SU-DHL-6 (cell line): ENCODE results near the gene VSIG8.

Source experiments
- CTCF ChIP-seq: fragments of 200-600 bp; sonication (generic); IDR thresholded peaks from one replicate; pipeline ENCODE4 v1.5.1; 2017; ENCODE audit warnings: antibody characterized with exemption, mild to moderate bottlenecking, low read length, moderate library complexity; ENCODE audit not compliant: insufficient read depth, poor library complexity, severe bottlenecking
- EZH2phosphoT487 ChIP-seq: fragments of 200-600 bp; sonication (generic), shearing (Covaris generic); conservative IDR thresholded peaks from 2 replicates; pipeline ENCODE4 v1.6.1; 2018; ENCODE audit warnings: mild to moderate bottlenecking, antibody characterized with exemption, low read length, moderate library complexity, mixed read lengths

GRCh38 chr1:159879136-159879535 lies 16.7 kb upstream of the VSIG8 start:
- no peak for TF ChIP-seq CTCF
- TF ChIP-seq EZH2phosphoT487: no peak
